ENCODE measurements around the gene MUSTN1.

The MUSTN1 gene

DNA sequence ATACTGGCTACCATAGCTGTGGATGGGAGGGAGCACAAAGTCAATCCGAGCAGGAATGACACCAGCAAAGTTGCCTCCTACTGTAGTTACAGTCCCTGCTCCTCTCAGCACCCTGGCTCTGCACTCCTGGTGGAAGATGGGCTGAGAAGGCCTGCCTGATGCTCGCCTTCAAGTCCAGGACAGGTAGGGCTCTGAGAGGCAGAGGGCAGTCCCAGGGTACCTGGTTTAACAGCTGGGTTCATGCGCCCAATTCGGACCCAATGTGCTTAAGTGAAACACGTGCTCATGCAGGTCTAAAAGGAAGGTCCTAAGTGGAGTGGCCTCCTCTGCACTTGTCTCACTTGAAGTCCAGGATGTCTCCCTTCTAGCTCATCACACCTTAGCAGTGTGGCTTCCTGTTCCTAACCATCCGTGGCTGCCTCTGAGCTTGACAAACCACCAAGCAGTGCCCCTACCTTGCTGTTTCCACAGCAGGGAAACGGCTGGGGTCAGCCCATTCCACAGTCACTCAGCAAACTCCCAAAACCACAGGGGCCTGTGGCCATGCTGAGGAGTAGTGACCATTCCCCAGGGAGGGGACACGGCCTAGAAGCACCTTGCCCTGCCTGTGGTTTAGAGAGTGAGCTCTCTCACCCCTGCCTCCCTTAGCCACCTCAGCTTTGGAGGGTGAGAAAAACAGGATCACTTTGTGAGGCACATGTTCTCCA lies 3.9 kb upstream of the MUSTN1 start:
- no peak overlapping the region for H3K4me3 ChIP-seq (replicated peaks; ENCODE audit: low read depth, low read length)
- TF ChIP-seq, protein P1, sequence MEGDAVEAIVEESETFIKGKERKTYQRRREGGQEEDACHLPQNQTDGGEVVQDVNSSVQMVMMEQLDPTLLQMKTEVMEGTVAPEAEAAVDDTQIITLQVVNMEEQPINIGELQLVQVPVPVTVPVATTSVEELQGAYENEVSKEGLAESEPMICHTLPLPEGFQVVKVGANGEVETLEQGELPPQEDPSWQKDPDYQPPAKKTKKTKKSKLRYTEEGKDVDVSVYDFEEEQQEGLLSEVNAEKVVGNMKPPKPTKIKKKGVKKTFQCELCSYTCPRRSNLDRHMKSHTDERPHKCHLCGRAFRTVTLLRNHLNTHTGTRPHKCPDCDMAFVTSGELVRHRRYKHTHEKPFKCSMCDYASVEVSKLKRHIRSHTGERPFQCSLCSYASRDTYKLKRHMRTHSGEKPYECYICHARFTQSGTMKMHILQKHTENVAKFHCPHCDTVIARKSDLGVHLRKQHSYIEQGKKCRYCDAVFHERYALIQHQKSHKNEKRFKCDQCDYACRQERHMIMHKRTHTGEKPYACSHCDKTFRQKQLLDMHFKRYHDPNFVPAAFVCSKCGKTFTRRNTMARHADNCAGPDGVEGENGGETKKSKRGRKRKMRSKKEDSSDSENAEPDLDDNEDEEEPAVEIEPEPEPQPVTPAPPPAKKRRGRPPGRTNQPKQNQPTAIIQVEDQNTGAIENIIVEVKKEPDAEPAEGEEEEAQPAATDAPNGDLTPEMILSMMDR (IDR thresholded peaks at IDR 0.05; ENCODE audit: low read depth, low read length, missing control alignments) = no peak
- DNase-seq (ENCODE audit: extremely low read depth, low read depth) = no peak

DNA sequence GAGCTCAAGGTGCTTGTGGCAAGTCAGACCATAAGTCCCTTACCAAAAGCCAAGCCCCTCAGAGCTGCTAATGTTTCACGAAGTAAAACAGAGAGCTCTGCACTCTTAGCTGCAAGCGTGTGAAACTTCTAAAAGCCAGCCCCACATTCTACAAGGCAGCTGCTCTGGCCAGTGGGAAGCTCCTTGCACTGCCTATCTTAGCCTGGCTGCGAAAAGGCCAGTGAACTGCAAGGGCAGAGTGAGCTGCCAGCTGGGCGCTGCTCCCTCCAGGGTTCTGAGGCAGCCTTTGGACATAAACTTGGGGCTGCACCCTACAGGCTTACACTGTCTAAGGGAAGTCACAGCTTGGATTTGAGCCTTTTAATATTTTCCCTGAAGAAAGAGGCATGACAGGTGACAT lies 2.2 kb upstream of the MUSTN1 start:
- TF ChIP-seq, protein P1 (IDR thresholded peaks at IDR 0.05; ENCODE audit: low read depth, low read length, missing control alignments) = no peak
- no peak for DNase-seq (ENCODE audit: extremely low read depth, low read depth)
- no peak overlapping the region for H3K4me3 ChIP-seq (replicated peaks; ENCODE audit: low read depth, low read length)

GRCh38 chr3:52836471-52836845 lies 1.6 kb upstream of the MUSTN1 start:
- TF ChIP-seq, protein P1 (IDR thresholded peaks at IDR 0.05; ENCODE audit: low read depth, low read length, missing control alignments) = no peak
- no peak overlapping the region for H3K4me3 ChIP-seq (replicated peaks; ENCODE audit: low read depth, low read length)
- no peak for DNase-seq (ENCODE audit: extremely low read depth, low read depth)

- TF ChIP-seq, protein P1 (IDR thresholded peaks at IDR 0.05; ENCODE audit: low read depth, low read length, missing control alignments) = no peak
- DNase-seq (ENCODE audit: extremely low read depth, low read depth) = no peak
- H3K4me3 ChIP-seq (replicated peaks; ENCODE audit: low read depth, low read length) = no peak overlapping the region
These were observed 1.1 kb upstream of the MUSTN1 start for GRCh38 chr3:52835766-52836470.

DNA sequence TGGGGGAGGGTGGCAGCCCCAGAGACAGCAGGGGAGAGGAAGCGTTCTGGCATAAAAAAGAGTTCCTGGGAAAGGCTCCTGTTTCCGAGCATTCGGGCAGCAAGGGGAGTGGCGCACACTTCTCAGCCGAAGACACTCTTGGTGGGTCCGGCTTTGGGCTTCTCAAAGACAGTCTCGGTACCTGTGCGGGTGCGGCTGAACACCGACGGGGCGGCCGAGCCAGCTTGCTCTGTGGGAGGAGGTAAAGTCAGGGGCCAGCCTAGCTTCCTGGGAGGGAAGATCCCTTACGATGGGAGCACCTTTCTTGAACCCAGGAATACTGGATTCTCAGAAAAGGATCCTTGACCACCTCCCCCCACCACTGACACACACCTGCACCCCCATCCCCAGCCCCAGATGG lies 1.6 kb downstream of the MUSTN1 start:
- H3K4me3 ChIP-seq (replicated peaks; ENCODE audit: low read depth, low read length) = no peak overlapping the region
- no peak for DNase-seq (ENCODE audit: extremely low read depth, low read depth)
- TF ChIP-seq, protein P1 (IDR thresholded peaks at IDR 0.05; ENCODE audit: low read depth, low read length, missing control alignments) = no peak

- no peak overlapping the region for H3K4me3 ChIP-seq (replicated peaks; ENCODE audit: low read depth, low read length)
- peak; percentile 75 for DNase-seq (ENCODE audit: extremely low read depth, low read depth)
These were observed 3.1 kb downstream of the MUSTN1 start for GRCh38 chr3:52831500-52832301.

More at GRCh38 chr3:52831500-52832301, 3.1 kb downstream of the MUSTN1 start:
- TF ChIP-seq, protein P1 (IDR thresholded peaks at IDR 0.05; ENCODE audit: low read depth, low read length, missing control alignments) = no peak

All from HFF-Myc (cell line).